ENCODE measurements around the gene CD83. TPM values are rescaled to one million over a fixed set of nuclear protein-coding genes. Genes with fewer than 3 reads are reported as not detected.

Gene CD83
- total and polyA plus RNA-seq, 7 experiments from 2014 or later = 1.9 to 113 (median 5.1) TPM

GRCh38 chr6:14129575-14129974, 12.0 kb downstream of the CD83 start:
- no peak overlapping the region for H3K4me3 Mint-ChIP-seq
- intact Hi-C loops (cut with micrococcal nuclease) = loop anchor here in 1 of 2 donors (1.0 kb wide), 2 partner anchors 15 to 1362 kb away; no protein-coding TSS in a partner anchor
- H3K27me3 Mint-ChIP-seq = no peaks in the 10 kb centered on the region
- POLR2A ChIA-PET = interaction anchor here (0.8 kb wide), 1 partner anchor 32 kb away, joined by 3 read pairs; no protein-coding TSS in a partner anchor
- H3K9me3 Mint-ChIP-seq = peaks cover 0 to 4% (median 0%) of the 10 kb centered on the region in 11 donors
- peak overlapping the region in 2 of 9 donors; percentile 12 to 51 for H3K27ac Mint-ChIP-seq
- Histone ChIP-seq H3K9me3 (ENCODE audit: control insufficient read depth in 2 of 3, low read length in 3 of 3) (no peaks in the 10 kb centered on the region), H3K36me3 (ENCODE audit: control insufficient read depth in 2 of 3, insufficient read depth in 3 of 3, low read length in 3 of 3) (peaks cover 0 to 23% (median 0%) of the 10 kb centered on the region in 3 experiments), H3K27me3 (ENCODE audit: control insufficient read depth in 2 of 2, insufficient read depth in 2 of 2, low read length in 2 of 2) (no peaks in the 10 kb centered on the region), H3K27ac (ENCODE audit: low read depth, low read length) (no peak overlapping the region), H3K4me1 (ENCODE audit: control insufficient read depth in 2 of 2, insufficient read depth in 2 of 2, low read length in 2 of 2) (no peaks in the 10 kb centered on the region), H3K4me3 (ENCODE audit: low read length) (no peak overlapping the region)
- peaks cover 2 to 21% (median 11%) of the 10 kb centered on the region in 7 donors for H3K4me1 Mint-ChIP-seq
- ATAC-seq = peak; percentile 55
- DNase-seq = peak in 5 of 9 donors; percentile 28 to 57 (median 45)
- peaks cover 0 to 44% (median 15%) of the 10 kb centered on the region in 5 donors for H3K36me3 Mint-ChIP-seq
- CTCF ChIA-PET = interaction anchor here (0.6 to 2.6 kb wide), 13 partner anchors 9 to 1491 kb away, joined by 3 to 8 read pairs (median 4); no protein-coding TSS in a partner anchor

DNA sequence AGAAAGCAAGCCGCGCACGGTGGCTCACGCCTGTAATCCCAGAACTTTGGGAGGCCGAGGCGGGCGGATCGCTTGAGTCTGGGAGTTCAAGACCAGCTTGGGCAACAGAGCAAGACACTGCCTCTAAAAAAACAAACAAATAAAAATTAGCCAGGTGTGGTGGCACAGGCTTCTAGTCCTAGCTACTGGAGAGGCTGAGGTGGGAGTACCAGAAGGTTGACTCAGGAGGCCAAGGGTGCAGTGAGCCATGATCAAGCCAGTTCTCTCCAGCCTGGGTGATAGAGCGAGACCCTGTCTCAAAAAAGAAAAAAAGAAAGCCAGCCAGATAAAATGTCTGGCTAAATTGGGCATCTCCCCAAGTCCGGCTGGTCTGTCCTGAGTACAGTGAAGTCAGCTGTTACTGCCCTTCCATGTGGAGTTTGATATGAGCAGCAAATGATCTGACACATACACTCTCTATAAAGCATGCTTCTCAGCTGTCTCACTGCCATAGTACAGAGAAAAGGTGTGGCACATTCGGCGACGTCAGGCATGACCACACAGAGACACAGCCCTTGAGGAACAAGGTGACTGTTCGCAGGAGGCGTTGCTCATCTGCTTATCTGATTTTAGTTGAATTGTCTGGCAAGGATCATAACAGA, 13.0 kb downstream of the CD83 start:
- CTCF ChIA-PET = interaction anchor here (1.4 to 2.1 kb wide), 3 partner anchors 15 to 1362 kb away, joined by 3 to 8 read pairs (median 6); no protein-coding TSS in a partner anchor
- POLR2A ChIA-PET = no interaction called here

GRCh38 chr6:14131579-14131978, 14.0 kb downstream of the CD83 start:
- H3K27ac Mint-ChIP-seq = no peak overlapping the region
- Histone ChIP-seq H3K27me3 (ENCODE audit: control insufficient read depth in 2 of 2, insufficient read depth in 2 of 2, low read length in 2 of 2) (no peaks in the 10 kb centered on the region), H3K4me1 (ENCODE audit: control insufficient read depth in 2 of 2, insufficient read depth in 2 of 2, low read length in 2 of 2) (no peaks in the 10 kb centered on the region), H3K27ac (ENCODE audit: low read depth, low read length) (no peak overlapping the region), H3K36me3 (ENCODE audit: control insufficient read depth in 2 of 3, insufficient read depth in 3 of 3, low read length in 3 of 3) (peaks cover 0 to 37% (median 0%) of the 10 kb centered on the region in 3 experiments), H3K4me3 (ENCODE audit: low read length) (no peak overlapping the region), H3K9me3 (ENCODE audit: control insufficient read depth in 2 of 3, low read length in 3 of 3) (no peaks in the 10 kb centered on the region)
- ChIA-PET CTCF (no interaction called here), POLR2A (no interaction called here)
- H3K4me1 Mint-ChIP-seq = peaks cover 2 to 18% (median 11%) of the 10 kb centered on the region in 7 donors
- ATAC-seq (no peak), DNase-seq (no peak)
- no peak overlapping the region for H3K4me3 Mint-ChIP-seq
- intact Hi-C loops (cut with micrococcal nuclease) = no loop called here
- H3K36me3 Mint-ChIP-seq = peaks cover 6 to 51% (median 29%) of the 10 kb centered on the region in 5 donors
- peaks cover 0 to 2% (median 0%) of the 10 kb centered on the region in 11 donors for H3K9me3 Mint-ChIP-seq
- no peaks in the 10 kb centered on the region for H3K27me3 Mint-ChIP-seq

More for the DNA sequence above, 13.0 kb downstream of the CD83 start:
- intact Hi-C loops (cut with micrococcal nuclease) = no loop called here
- peaks cover 0 to 31% (median 0%) of the 10 kb centered on the region in 3 experiments for H3K36me3 ChIP-seq (ENCODE audit: control insufficient read depth in 2 of 3, insufficient read depth in 3 of 3, low read length in 3 of 3)
- Mint-ChIP-seq H3K4me3 (no peak overlapping the region), H3K36me3 (peaks cover 2 to 48% (median 22%) of the 10 kb centered on the region in 5 donors), H3K4me1 (peaks cover 2 to 20% (median 11%) of the 10 kb centered on the region in 7 donors), H3K27me3 (no peaks in the 10 kb centered on the region), H3K9me3 (peaks cover 0 to 4% (median 0%) of the 10 kb centered on the region in 11 donors), H3K27ac (no peak overlapping the region)
- H3K27ac ChIP-seq (ENCODE audit: low read depth, low read length) = no peak overlapping the region
- H3K27me3 ChIP-seq (ENCODE audit: control insufficient read depth in 2 of 2, insufficient read depth in 2 of 2, low read length in 2 of 2) = no peaks in the 10 kb centered on the region
- H3K4me1 ChIP-seq (ENCODE audit: control insufficient read depth in 2 of 2, insufficient read depth in 2 of 2, low read length in 2 of 2) = no peaks in the 10 kb centered on the region
- no peaks in the 10 kb centered on the region for H3K9me3 ChIP-seq (ENCODE audit: control insufficient read depth in 2 of 3, low read length in 3 of 3)
- peak; percentile 25 for ATAC-seq
- DNase-seq = no peak
- no peak overlapping the region for H3K4me3 ChIP-seq (ENCODE audit: low read length)

GRCh38 chr6:14132244-14132920, 14.8 kb downstream of the CD83 start:
- ChIA-PET CTCF (no interaction called here), POLR2A (interaction anchor here (1.2 kb wide), 1 partner anchor 14 kb away, joined by 4 read pairs; the partner anchor contains the start of gene CD83)
- no peaks in the 10 kb centered on the region for H3K4me1 ChIP-seq (ENCODE audit: control insufficient read depth in 2 of 2, insufficient read depth in 2 of 2, low read length in 2 of 2)
- peaks cover 2 to 18% (median 11%) of the 10 kb centered on the region in 7 donors for H3K4me1 Mint-ChIP-seq
- no peak overlapping the region for H3K4me3 Mint-ChIP-seq
- H3K9me3 Mint-ChIP-seq = peaks cover 0 to 2% (median 0%) of the 10 kb centered on the region in 11 donors
- no peaks in the 10 kb centered on the region for H3K27me3 ChIP-seq (ENCODE audit: control insufficient read depth in 2 of 2, insufficient read depth in 2 of 2, low read length in 2 of 2)
- DNase-seq (no peak), ATAC-seq (no peak)
- intact Hi-C loops (cut with micrococcal nuclease) = no loop called here
- peaks cover 6 to 51% (median 29%) of the 10 kb centered on the region in 5 donors for H3K36me3 Mint-ChIP-seq
- H3K36me3 ChIP-seq (ENCODE audit: control insufficient read depth in 2 of 3, insufficient read depth in 3 of 3, low read length in 3 of 3) = peaks cover 0 to 37% (median 0%) of the 10 kb centered on the region in 3 experiments
- H3K27me3 Mint-ChIP-seq = no peaks in the 10 kb centered on the region
- H3K27ac ChIP-seq (ENCODE audit: low read depth, low read length) = no peak overlapping the region
- no peak overlapping the region for H3K4me3 ChIP-seq (ENCODE audit: low read length)
- no peak overlapping the region for H3K27ac Mint-ChIP-seq
- no peaks in the 10 kb centered on the region for H3K9me3 ChIP-seq (ENCODE audit: control insufficient read depth in 2 of 3, low read length in 3 of 3)

GRCh38 chr6:14132921-14133275, 15.3 kb downstream of the CD83 start:
- Histone ChIP-seq H3K36me3 (ENCODE audit: control insufficient read depth in 2 of 3, insufficient read depth in 3 of 3, low read length in 3 of 3) (peaks cover 0 to 37% (median 0%) of the 10 kb centered on the region in 3 experiments), H3K4me1 (ENCODE audit: control insufficient read depth in 2 of 2, insufficient read depth in 2 of 2, low read length in 2 of 2) (no peaks in the 10 kb centered on the region), H3K4me3 (ENCODE audit: low read length) (no peak overlapping the region), H3K9me3 (ENCODE audit: control insufficient read depth in 2 of 3, low read length in 3 of 3) (no peaks in the 10 kb centered on the region), H3K27me3 (ENCODE audit: control insufficient read depth in 2 of 2, insufficient read depth in 2 of 2, low read length in 2 of 2) (no peaks in the 10 kb centered on the region), H3K27ac (ENCODE audit: low read depth, low read length) (no peak overlapping the region)
- ATAC-seq = no peak
- POLR2A ChIA-PET = interaction anchor here (1.2 kb wide), 1 partner anchor 15 kb away, joined by 4 read pairs; the partner anchor contains the start of gene CD83
- no peak overlapping the region for H3K4me3 Mint-ChIP-seq
- H3K27ac Mint-ChIP-seq = no peak overlapping the region
- no peaks in the 10 kb centered on the region for H3K27me3 Mint-ChIP-seq
- H3K36me3 Mint-ChIP-seq = peaks cover 6 to 51% (median 29%) of the 10 kb centered on the region in 5 donors
- intact Hi-C loops (cut with micrococcal nuclease) = no loop called here
- H3K4me1 Mint-ChIP-seq = peaks cover 2 to 18% (median 11%) of the 10 kb centered on the region in 7 donors
- no peak for DNase-seq
- CTCF ChIA-PET = no interaction called here
- H3K9me3 Mint-ChIP-seq = peaks cover 0 to 2% (median 0%) of the 10 kb centered on the region in 11 donors

GRCh38 chr6:14134211-14134910, 16.8 kb downstream of the CD83 start:
- Histone ChIP-seq H3K4me3 (ENCODE audit: low read length) (no peak overlapping the region), H3K27ac (ENCODE audit: low read depth, low read length) (no peak overlapping the region), H3K4me1 (ENCODE audit: control insufficient read depth in 2 of 2, insufficient read depth in 2 of 2, low read length in 2 of 2) (no peaks in the 10 kb centered on the region), H3K36me3 (ENCODE audit: control insufficient read depth in 2 of 3, insufficient read depth in 3 of 3, low read length in 3 of 3) (peaks cover 0 to 37% (median 0%) of the 10 kb centered on the region in 3 experiments), H3K27me3 (ENCODE audit: control insufficient read depth in 2 of 2, insufficient read depth in 2 of 2, low read length in 2 of 2) (no peaks in the 10 kb centered on the region), H3K9me3 (ENCODE audit: control insufficient read depth in 2 of 3, low read length in 3 of 3) (no peaks in the 10 kb centered on the region)
- Mint-ChIP-seq H3K36me3 (peaks cover 6 to 51% (median 29%) of the 10 kb centered on the region in 5 donors), H3K27ac (no peak overlapping the region), H3K9me3 (peaks cover 0 to 2% (median 0%) of the 10 kb centered on the region in 11 donors), H3K4me1 (peaks cover 2 to 7% (median 6%) of the 10 kb centered on the region in 7 donors), H3K27me3 (no peaks in the 10 kb centered on the region), H3K4me3 (no peak overlapping the region)
- ChIA-PET CTCF (no interaction called here), POLR2A (no interaction called here)
- intact Hi-C loops (cut with micrococcal nuclease) = no loop called here
- no peak for DNase-seq
- ATAC-seq = no peak

Data from naive thymus-derived CD4-positive, alpha-beta T cell (primary cell).